ENCODE measurements around the gene SH3BGRL3.

DNA sequence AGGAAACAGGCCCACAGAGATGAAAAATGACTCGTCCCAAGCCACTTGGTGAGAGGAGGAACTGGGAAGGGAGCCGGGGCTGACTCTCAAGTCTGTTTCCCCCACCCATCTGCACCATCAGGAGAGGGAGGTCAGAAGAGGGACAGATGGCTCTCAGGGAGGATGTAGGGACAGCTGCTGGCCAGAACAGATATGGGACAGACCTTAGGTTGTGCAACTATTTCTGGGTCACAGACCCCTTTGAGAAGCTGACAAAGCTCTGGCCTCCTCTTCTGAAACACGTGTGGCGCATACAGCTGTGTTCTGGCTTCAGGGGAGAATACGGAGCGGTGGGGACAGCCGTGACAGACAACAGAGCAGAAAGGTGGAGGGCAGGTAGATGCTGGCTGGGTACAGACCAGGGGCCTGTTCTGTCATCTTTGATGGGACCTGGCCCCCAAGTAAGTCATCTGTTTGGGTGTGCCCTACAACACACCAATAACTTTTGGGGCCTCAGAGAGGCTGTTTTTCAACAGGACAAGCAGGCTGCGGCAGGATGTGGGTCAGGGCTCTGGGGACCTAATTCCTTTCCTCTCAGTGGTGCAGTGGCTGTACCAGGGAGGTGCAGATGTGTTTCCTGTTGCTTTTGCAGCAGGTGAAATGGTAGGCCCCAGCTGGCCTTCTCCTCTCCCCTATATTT, 7.3 kb downstream of the SH3BGRL3 start:
- TF ChIP-seq, protein P1, sequence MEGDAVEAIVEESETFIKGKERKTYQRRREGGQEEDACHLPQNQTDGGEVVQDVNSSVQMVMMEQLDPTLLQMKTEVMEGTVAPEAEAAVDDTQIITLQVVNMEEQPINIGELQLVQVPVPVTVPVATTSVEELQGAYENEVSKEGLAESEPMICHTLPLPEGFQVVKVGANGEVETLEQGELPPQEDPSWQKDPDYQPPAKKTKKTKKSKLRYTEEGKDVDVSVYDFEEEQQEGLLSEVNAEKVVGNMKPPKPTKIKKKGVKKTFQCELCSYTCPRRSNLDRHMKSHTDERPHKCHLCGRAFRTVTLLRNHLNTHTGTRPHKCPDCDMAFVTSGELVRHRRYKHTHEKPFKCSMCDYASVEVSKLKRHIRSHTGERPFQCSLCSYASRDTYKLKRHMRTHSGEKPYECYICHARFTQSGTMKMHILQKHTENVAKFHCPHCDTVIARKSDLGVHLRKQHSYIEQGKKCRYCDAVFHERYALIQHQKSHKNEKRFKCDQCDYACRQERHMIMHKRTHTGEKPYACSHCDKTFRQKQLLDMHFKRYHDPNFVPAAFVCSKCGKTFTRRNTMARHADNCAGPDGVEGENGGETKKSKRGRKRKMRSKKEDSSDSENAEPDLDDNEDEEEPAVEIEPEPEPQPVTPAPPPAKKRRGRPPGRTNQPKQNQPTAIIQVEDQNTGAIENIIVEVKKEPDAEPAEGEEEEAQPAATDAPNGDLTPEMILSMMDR (IDR thresholded peaks at IDR 0.05): no peak
- TF ChIP-seq ZFX (IDR thresholded peaks at IDR 0.05; ENCODE audit: borderline replicate concordance): no peak

Data from 22Rv1 (cell line).